Mucosa of rectum (tissue), 2 donors: ENCODE data around the gene MYH7.
A peak's percentile ranks its signal among the peaks of the same experiment; 100 is the strongest.

Experiments used
- H3K27ac ChIP-seq, 2 donors: one replicate each; pipeline ENCODE4 v1.7.0; 2013; ENCODE audit warnings: inconsistent platforms in 2 of 2, low read depth in 2 of 2, low read length in 2 of 2
- H3K27me3 ChIP-seq, 2 donors: one replicate each; pipeline ENCODE4 v1.7.0; 2013; ENCODE audit warnings: low read length in 2 of 2; ENCODE audit not compliant: control insufficient read depth in 2 of 2, insufficient read depth in 2 of 2
- H3K36me3 ChIP-seq, 2 donors: one replicate each; pipeline ENCODE4 v1.7.0; 2013; ENCODE audit warnings: low read length in 2 of 2; ENCODE audit not compliant: control insufficient read depth in 2 of 2, insufficient read depth in 2 of 2
- H3K4me1 ChIP-seq, 2 donors: one replicate each; pipeline ENCODE4 v1.7.0; 2013; ENCODE audit warnings: low read length in 2 of 2, mild to moderate bottlenecking in 1 of 2; ENCODE audit not compliant: control insufficient read depth in 2 of 2, insufficient read depth in 2 of 2
- H3K4me3 ChIP-seq, 2 donors: one replicate each; pipeline ENCODE4 v1.7.0; 2013; ENCODE audit warnings: low read length in 2 of 2
- H3K9ac ChIP-seq, 2 donors: one replicate each; pipeline ENCODE4 v1.7.0; 2013; ENCODE audit warnings: low read length in 2 of 2, low read depth in 1 of 2, mild to moderate bottlenecking in 1 of 2
- H3K9me3 ChIP-seq, 2 donors: one replicate each; pipeline ENCODE4 v1.7.0; 2013; ENCODE audit warnings: low read length in 2 of 2; ENCODE audit not compliant: control insufficient read depth in 2 of 2
- donor health status: healthy.
- donor health status: Normal muscosa, but diverticular disease.

The MYH7 gene

DNA sequence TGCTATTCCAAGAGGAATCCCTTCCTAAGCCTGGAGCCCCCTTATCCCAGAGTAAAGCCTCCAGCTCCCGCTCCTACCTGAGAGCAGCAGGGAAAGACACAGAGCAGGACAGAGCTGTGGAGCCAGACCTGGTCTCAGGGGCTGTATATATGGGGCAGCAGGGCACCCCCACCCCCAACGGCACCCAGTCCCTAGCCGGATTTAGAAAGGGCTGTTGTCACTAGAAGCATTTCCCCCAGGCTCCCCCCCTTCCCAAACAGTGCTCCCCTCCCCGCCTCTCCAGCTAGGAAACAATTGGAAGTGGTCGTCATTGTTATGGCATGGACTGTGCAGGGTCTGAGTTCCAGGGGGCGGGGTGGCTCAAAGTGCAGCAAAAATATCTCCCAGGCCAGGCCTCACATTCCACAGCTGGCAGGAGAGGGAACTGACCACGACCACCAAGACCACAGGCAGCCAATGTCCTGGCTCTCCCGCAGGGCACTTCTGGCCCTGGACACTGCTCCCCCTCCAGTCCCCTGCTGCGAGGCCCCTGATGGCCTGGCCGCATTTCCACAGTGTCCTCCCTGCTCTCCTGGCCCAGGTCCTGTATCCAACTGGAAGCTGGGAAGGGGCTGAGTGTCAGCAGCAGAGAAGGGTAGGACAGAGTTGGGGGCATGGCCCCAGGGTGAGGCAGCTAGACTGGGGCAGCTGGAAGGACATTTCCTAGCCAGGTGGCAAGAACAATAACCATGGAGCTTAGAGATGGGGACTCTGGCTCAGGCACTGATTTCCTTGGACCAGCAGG, at the start of gene MYH7:
Gene MYH7 (minus strand): TSS at position 118 of the 784 bp plus-strand sequence. CDS start 1,928 bp downstream, outside the sequence.
- Histone ChIP-seq H3K9ac (no peak within 1 kb of the TSS), H3K36me3 (no peaks in the 10 kb centered on the region), H3K27ac (no peak within 1 kb of the TSS), H3K9me3 (no peaks in the 10 kb centered on the region), H3K4me3 (no peak within 1 kb of the TSS), H3K4me1 (no peaks in the 10 kb centered on the region), H3K27me3 (no peaks in the 10 kb centered on the region)

- no peaks in the 10 kb centered on the region for H3K4me1 ChIP-seq
- H3K4me3 ChIP-seq, result no peak overlapping the region
- no peak overlapping the region for H3K27ac ChIP-seq
- H3K27me3 ChIP-seq, result no peaks in the 10 kb centered on the region
- peaks cover 4 to 19% of the 10 kb centered on the region in 2 donors for H3K36me3 ChIP-seq
- no peak overlapping the region for H3K9ac ChIP-seq
- no peaks in the 10 kb centered on the region for H3K9me3 ChIP-seq
These were observed 47.9 kb upstream of the MYH7 start for GRCh38 chr14:23483236-23483854.

- H3K36me3 ChIP-seq, result peaks cover 8 to 18% of the 10 kb centered on the region in 2 donors
- no peak overlapping the region for H3K27ac ChIP-seq
- H3K27me3 ChIP-seq, result no peaks in the 10 kb centered on the region
These were observed 47.3 kb upstream of the MYH7 start for GRCh38 chr14:23482823-23483148.

DNA sequence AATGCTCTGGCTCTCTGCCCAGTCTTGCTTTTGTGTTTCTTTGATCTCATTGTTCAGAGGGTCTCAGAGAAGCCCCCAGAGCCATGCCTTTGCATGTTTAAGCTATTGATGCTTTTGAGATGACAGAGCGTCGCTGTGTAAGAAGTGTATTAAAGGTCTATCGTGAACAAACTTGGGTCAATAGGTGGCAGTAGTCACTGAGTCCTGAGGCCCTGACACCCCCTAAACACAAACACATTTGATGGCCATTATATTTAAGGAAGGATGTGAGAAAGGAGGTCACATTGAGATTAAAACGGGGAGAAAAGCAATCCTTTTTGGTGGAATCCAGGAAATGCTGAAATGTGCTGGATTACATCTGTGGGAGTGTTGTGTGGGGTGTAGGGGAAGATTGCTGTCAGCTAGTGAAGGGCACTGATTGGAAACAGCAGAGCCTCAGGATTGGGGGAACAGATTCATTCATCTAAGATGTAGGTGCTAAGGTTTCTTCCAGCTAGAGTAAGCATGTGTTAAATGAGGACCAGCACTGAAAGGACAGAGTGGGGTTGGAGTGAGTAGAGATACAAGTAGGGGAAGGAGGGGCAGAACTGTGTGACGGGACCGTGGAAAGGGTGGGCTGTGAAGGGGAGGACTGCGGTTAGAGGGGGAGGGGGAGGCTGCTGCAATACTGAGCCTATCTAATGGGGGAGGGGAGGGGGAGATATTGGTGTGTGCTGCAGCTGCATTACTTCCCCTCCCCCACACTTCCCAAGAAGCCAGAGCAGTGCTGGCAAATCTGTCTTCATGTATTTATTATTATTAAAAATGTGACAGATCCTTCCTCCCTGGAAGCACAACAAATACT, 46.7 kb upstream of the MYH7 start:
- no peak overlapping the region for H3K9ac ChIP-seq

More at GRCh38 chr14:23482823-23483148, 47.3 kb upstream of the MYH7 start:
- no peak overlapping the region for H3K9ac ChIP-seq
- H3K4me3 ChIP-seq, result no peak overlapping the region
- H3K4me1 ChIP-seq, result no peaks in the 10 kb centered on the region
- H3K9me3 ChIP-seq, result no peaks in the 10 kb centered on the region

DNA sequence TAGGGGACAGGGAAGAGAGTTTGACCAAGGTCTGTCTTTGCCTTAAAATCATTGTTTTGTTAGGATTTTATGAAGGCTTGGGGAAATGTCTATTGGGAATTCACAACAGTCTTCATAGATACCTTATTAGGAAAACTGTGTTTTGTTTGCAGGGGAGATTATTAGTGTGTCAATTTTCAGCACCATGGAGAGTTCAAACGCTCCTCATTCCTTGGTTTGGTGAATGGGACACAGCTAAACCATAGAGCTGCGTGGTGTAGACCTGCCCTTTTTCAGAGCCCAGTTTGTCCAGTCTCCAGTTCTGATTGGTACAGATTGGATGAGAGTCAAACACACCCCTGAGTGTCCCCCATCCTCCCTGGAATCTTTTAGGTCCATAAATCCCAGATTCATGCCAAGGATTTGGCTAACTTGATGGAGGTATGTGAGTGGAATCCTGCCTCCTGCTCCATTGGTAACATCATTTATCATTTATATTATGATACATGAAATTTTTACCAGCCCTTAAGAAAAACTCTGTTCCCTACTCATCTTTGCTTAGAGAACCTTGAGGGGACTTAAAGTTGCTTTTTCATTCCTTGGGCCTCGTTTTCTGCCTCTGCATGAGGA, 46.0 kb upstream of the MYH7 start:
- H3K27ac ChIP-seq, result no peak overlapping the region
- H3K36me3 ChIP-seq, result peaks cover 21 to 29% of the 10 kb centered on the region in 2 donors
- H3K27me3 ChIP-seq, result no peaks in the 10 kb centered on the region
- no peak overlapping the region for H3K4me3 ChIP-seq
- no peak overlapping the region for H3K9ac ChIP-seq
- H3K9me3 ChIP-seq, result no peaks in the 10 kb centered on the region
- H3K4me1 ChIP-seq, result no peaks in the 10 kb centered on the region

More for the DNA sequence above, 46.7 kb upstream of the MYH7 start:
- H3K36me3 ChIP-seq, result peaks cover 14 to 24% of the 10 kb centered on the region in 2 donors
- H3K27ac ChIP-seq, result no peak overlapping the region
- no peaks in the 10 kb centered on the region for H3K4me1 ChIP-seq
- no peak overlapping the region for H3K4me3 ChIP-seq
- no peaks in the 10 kb centered on the region for H3K9me3 ChIP-seq
- H3K27me3 ChIP-seq, result no peaks in the 10 kb centered on the region

DNA sequence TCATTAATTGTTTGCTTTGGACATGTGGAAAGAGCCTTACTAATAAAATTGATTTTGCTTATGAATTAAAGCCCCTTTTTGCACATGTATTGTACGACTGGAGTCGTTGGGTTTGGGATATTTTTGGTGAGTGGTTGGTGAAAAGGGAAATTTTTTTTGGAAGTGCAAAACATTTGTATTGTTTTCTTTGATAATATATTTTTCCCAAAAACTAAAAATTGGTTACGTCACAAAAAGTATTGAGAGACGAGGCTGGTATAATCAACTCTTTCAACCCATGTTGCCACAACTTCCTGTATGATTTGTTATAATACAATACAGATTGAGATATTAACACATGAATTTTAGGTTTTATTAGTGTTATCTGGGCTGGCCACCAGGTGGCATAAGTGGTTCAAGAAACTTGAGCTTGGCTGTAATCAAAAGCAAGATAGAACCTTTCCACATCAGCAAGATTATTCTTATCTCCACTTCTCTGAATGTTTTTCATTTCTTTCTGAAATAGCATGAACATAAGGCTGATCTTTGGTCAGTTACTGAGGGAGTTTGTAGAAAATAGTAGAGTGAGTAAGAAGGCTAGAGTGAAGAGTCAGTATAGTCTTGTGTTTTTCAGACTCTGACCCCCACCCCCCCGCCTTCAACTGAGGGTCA, 42.8 kb upstream of the MYH7 start:
- Histone ChIP-seq H3K36me3 (peaks cover 43 to 44% of the 10 kb centered on the region in 2 donors), H3K4me1 (no peaks in the 10 kb centered on the region), H3K9me3 (no peaks in the 10 kb centered on the region), H3K27me3 (no peaks in the 10 kb centered on the region), H3K4me3 (no peak overlapping the region), H3K27ac (no peak overlapping the region), H3K9ac (no peak overlapping the region)

DNA sequence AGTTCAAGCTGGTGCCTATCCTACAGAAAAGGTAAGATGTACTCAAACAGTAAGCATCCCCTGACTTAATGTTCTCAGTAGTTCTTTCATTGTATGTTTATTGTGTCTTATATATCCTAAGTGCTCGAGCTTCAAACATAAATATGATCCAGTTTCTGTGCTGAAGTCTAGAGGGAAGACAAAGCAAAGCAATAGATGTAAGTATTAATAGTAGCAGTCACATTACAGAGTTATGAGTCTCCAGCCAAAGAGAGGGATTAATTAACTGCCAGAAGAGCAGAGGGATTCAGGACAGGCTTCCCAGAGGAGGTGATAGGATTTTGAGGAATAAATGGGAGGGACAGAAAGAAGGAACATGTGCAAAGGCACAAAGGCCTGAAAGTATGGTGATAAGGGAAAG, 35.5 kb upstream of the MYH7 start:
- Histone ChIP-seq H3K4me3 (no peak overlapping the region), H3K27me3 (no peaks in the 10 kb centered on the region), H3K9me3 (no peaks in the 10 kb centered on the region), H3K27ac (no peak overlapping the region), H3K9ac (no peak overlapping the region), H3K4me1 (peaks cover 0 to 6% of the 10 kb centered on the region in 2 donors), H3K36me3 (peaks cover 27 to 37% of the 10 kb centered on the region in 2 donors)

- H3K4me3 ChIP-seq, result peak overlapping the region; percentile 80 to 100
- no peaks in the 10 kb centered on the region for H3K9me3 ChIP-seq
- peak overlapping the region; percentile 74 to 80 for H3K27ac ChIP-seq
- H3K27me3 ChIP-seq, result no peaks in the 10 kb centered on the region
- peak overlapping the region; percentile 78 to 98 for H3K9ac ChIP-seq
- H3K36me3 ChIP-seq, result peaks cover 17 to 28% of the 10 kb centered on the region in 2 donors
- H3K4me1 ChIP-seq, result peaks cover 0 to 6% of the 10 kb centered on the region in 2 donors
These were observed 34.5 kb upstream of the MYH7 start for GRCh38 chr14:23469906-23470403.

GRCh38 chr14:23469127-23469905, 33.9 kb upstream of the MYH7 start, which contains the start of gene NGDN:
Gene NGDN, plus strand, starts transcription at chr14:23469703. Its CDS starts 13 bp downstream, at chr14:23469716.
- Histone ChIP-seq H3K36me3 (peaks cover 16 to 23% of the 10 kb centered on the region in 2 donors), H3K9ac (peak within 1 kb of the TSS; percentile 78 to 98), H3K27ac (peak within 1 kb of the TSS; percentile 74 to 80), H3K4me3 (peak within 1 kb of the TSS; percentile 80 to 100), H3K27me3 (no peaks in the 10 kb centered on the region), H3K9me3 (no peaks in the 10 kb centered on the region), H3K4me1 (peaks cover 0 to 6% of the 10 kb centered on the region in 2 donors)
